HepG2 (cell line): ENCODE results near the gene IRX5.

Source experiments
- CBX1 ChIP-seq: IDR thresholded peaks from one replicate; pipeline ENCODE4 v1.6.1; 2016; ENCODE audit warnings: antibody characterized with exemption, low read depth
- FOSL1 ChIP-seq: sonication (generic); formaldehyde crosslinking; IDR thresholded peaks from 2 replicates; pipeline ENCODE4 v1.9.0; 2021; ENCODE audit warnings: missing genetic modification reagents, borderline replicate concordance

GRCh38 chr16:54953461-54953860, 22.8 kb downstream of the IRX5 start:
- TF ChIP-seq CBX1 (no peak), FOSL1 (no peak)
